ENCODE measurements around the gene MAN2B1. TPM values are rescaled to one million over a fixed set of nuclear protein-coding genes. Genes with fewer than 3 reads are reported as not detected.

The MAN2B1 gene
- polyA plus RNA-seq, 3 donors = 218 to 305 (median 295) TPM

DNA sequence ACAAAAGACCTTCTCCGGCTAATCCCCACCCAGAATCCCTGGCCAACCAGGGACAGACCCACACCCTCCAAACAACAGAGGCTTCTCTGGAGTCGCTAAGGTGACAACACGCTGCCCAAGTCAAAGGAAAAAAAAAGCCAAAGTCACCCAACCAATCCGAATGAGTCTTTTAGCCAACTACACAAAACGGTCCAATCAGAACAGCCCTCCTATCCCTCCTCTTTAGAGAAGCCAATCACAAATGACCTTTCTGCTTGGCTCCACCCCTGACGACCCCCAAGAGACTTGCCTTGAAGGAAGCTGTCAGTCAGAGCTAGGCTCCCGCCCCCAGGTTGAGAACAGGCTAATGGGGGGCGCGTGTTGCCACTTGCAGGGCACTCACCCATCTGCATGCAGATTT, 36.5 kb upstream of the MAN2B1 start:
- Histone ChIP-seq H3K4me2 (replicated peaks; ENCODE audit: extremely low read depth, low read length, poor library complexity, severe bottlenecking) (no peak overlapping the region), H3K27ac (ENCODE audit: low read depth in 1 of 2, low read length in 2 of 2) (no peak overlapping the region), H3K4me1 (ENCODE audit: control insufficient read depth in 1 of 2, insufficient read depth in 2 of 2, low read length in 2 of 2) (peaks cover 6 to 8% of the 10 kb centered on the region in 2 donors), H3K9me3 (replicated peaks in 1 of 2; ENCODE audit: control insufficient read depth in 1 of 2, insufficient read depth in 1 of 2, low read length in 2 of 2) (no peaks in the 10 kb centered on the region), H3K9ac (ENCODE audit: insufficient read depth, low read length, poor library complexity, severe bottlenecking) (no peak overlapping the region), H3K36me3 (replicated peaks in 1 of 2; ENCODE audit: control insufficient read depth in 1 of 2, insufficient read depth in 2 of 2, low read length in 2 of 2) (peaks cover 65 to 80% of the 10 kb centered on the region in 2 donors), H3K27me3 (ENCODE audit: control insufficient read depth in 2 of 2, insufficient read depth in 2 of 2, low read length in 2 of 2) (no peaks in the 10 kb centered on the region), H3K4me3 (replicated peaks in 1 of 3; ENCODE audit: low read depth in 2 of 3, low read length in 3 of 3) (no peak overlapping the region), H2AFZ (ENCODE audit: insufficient read depth, low read depth, low read length, poor library complexity, severe bottlenecking) (no peak overlapping the region), H4K20me1 (ENCODE audit: insufficient read depth, low read length) (no peaks in the 10 kb centered on the region), H3K79me2 (ENCODE audit: insufficient read depth, low read length) (no peaks in the 10 kb centered on the region)
- WGBS (ENCODE audit: insufficient coverage) = 89% methylated on average over 8 of the region's 9 CpGs
- no peak for DNase-seq
- H3K27ac Mint-ChIP-seq = no peak overlapping the region
- H3K4me3 Mint-ChIP-seq = no peak overlapping the region
- TF ChIP-seq, protein P1, sequence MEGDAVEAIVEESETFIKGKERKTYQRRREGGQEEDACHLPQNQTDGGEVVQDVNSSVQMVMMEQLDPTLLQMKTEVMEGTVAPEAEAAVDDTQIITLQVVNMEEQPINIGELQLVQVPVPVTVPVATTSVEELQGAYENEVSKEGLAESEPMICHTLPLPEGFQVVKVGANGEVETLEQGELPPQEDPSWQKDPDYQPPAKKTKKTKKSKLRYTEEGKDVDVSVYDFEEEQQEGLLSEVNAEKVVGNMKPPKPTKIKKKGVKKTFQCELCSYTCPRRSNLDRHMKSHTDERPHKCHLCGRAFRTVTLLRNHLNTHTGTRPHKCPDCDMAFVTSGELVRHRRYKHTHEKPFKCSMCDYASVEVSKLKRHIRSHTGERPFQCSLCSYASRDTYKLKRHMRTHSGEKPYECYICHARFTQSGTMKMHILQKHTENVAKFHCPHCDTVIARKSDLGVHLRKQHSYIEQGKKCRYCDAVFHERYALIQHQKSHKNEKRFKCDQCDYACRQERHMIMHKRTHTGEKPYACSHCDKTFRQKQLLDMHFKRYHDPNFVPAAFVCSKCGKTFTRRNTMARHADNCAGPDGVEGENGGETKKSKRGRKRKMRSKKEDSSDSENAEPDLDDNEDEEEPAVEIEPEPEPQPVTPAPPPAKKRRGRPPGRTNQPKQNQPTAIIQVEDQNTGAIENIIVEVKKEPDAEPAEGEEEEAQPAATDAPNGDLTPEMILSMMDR (IDR thresholded peaks at IDR 0.05) = no peak
- no peaks in the 10 kb centered on the region for H3K9me3 Mint-ChIP-seq
- H3K36me3 Mint-ChIP-seq = peaks cover 65 to 87% of the 10 kb centered on the region in 2 donors
- H3K27me3 Mint-ChIP-seq (ENCODE audit: low read depth in 3 of 3) = peaks cover 0 to 2% (median 1%) of the 10 kb centered on the region in 3 donors
- intact Hi-C loops (cut with micrococcal nuclease) = no loop called here
- H3K4me1 Mint-ChIP-seq = peaks cover 8% of the 10 kb centered on the region

DNA sequence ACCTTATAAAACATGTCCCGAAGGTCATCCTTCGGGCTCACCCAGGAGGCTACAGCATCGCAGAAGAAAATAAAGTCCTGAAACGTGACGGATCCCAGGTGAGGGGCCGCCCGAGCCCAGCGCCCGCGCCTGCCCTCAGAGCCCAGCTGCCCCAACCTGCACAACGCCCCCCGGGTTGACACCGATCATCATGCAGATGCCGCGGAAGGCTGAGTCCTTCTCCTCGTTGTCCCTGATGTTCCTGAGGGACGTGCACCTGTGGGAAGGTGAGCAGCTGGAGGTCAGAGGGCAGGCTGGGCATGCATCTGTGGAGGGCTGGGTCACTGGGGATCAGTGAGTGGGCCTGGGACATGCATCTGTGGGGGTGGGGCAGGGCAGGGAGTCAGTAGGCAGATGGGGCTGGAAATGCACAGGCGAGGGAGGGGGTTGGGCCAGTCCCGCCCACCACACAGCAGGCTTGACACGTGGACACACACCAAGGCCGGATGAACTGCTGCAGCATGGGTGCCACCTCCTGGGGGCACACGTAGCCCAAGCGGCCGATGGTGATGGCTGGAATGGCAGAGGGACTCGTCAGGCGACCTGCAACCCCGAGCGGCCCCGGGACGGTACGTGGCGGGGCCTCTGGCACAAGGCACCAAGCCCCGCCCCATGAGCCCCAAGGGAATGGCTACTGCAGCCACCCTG, 35.2 kb upstream of the MAN2B1 start:
- H3K4me1 ChIP-seq (ENCODE audit: control insufficient read depth in 1 of 2, insufficient read depth in 2 of 2, low read length in 2 of 2) = peaks cover 16 to 21% of the 10 kb centered on the region in 2 donors
- H3K27ac Mint-ChIP-seq = no peak overlapping the region
- H3K4me3 ChIP-seq (replicated peaks in 1 of 3; ENCODE audit: low read depth in 2 of 3, low read length in 3 of 3) = no peak overlapping the region
- H2AFZ ChIP-seq (ENCODE audit: insufficient read depth, low read depth, low read length, poor library complexity, severe bottlenecking) = no peak overlapping the region
- 98% methylated on average over 33 of the region's 33 CpGs for WGBS (ENCODE audit: insufficient coverage)
- H3K27ac ChIP-seq (ENCODE audit: low read depth in 1 of 2, low read length in 2 of 2) = no peak overlapping the region
- TF ChIP-seq, protein P1 (IDR thresholded peaks at IDR 0.05) = no peak
- peaks cover 59 to 71% of the 10 kb centered on the region in 2 donors for H3K36me3 ChIP-seq (replicated peaks in 1 of 2; ENCODE audit: control insufficient read depth in 1 of 2, insufficient read depth in 2 of 2, low read length in 2 of 2)
- H4K20me1 ChIP-seq (ENCODE audit: insufficient read depth, low read length) = no peaks in the 10 kb centered on the region
- H3K79me2 ChIP-seq (ENCODE audit: insufficient read depth, low read length) = no peaks in the 10 kb centered on the region
- no peak overlapping the region for H3K9ac ChIP-seq (ENCODE audit: insufficient read depth, low read length, poor library complexity, severe bottlenecking)
- H3K27me3 ChIP-seq (ENCODE audit: control insufficient read depth in 2 of 2, insufficient read depth in 2 of 2, low read length in 2 of 2) = no peaks in the 10 kb centered on the region
- H3K4me2 ChIP-seq (replicated peaks; ENCODE audit: extremely low read depth, low read length, poor library complexity, severe bottlenecking) = no peak overlapping the region
- no peaks in the 10 kb centered on the region for H3K9me3 ChIP-seq (replicated peaks in 1 of 2; ENCODE audit: control insufficient read depth in 1 of 2, insufficient read depth in 1 of 2, low read length in 2 of 2)
- DNase-seq = no peak
- peaks cover 12% of the 10 kb centered on the region for H3K4me1 Mint-ChIP-seq
- intact Hi-C loops (cut with micrococcal nuclease) = no loop called here
- H3K27me3 Mint-ChIP-seq (ENCODE audit: low read depth in 3 of 3) = peaks cover 0 to 2% (median 1%) of the 10 kb centered on the region in 3 donors
- peaks cover 56 to 74% of the 10 kb centered on the region in 2 donors for H3K36me3 Mint-ChIP-seq
- no peaks in the 10 kb centered on the region for H3K9me3 Mint-ChIP-seq
- no peak overlapping the region for H3K4me3 Mint-ChIP-seq

Data from CD14-positive monocyte (primary cell).